Measurements from ENCODE around the gene RPH3AL.

Gene RPH3AL

GRCh38 chr17:351449-351738 is 1.2 kb downstream of the RPH3AL start:
- no peak for DNase-seq

GRCh38 chr17:350706-351448 is 1.7 kb downstream of the RPH3AL start:
- no peak for DNase-seq

GRCh38 chr17:349666-350065 is 2.9 kb downstream of the RPH3AL start:
- no peak for DNase-seq

- DNase-seq = no peak
Observed at GRCh38 chr17:348692-349425, 3.7 kb downstream of the RPH3AL start.

- DNase-seq = no peak
Observed at GRCh38 chr17:348012-348411, 4.6 kb downstream of the RPH3AL start.

- DNase-seq = no peak
Observed at GRCh38 chr17:347309-347899, 5.2 kb downstream of the RPH3AL start.

- no peak for DNase-seq
Observed at GRCh38 chr17:345992-346785, 6.4 kb downstream of the RPH3AL start.

GRCh38 chr17:345261-345660 is 7.3 kb downstream of the RPH3AL start:
- DNase-seq = no peak

- DNase-seq = no peak
Observed at GRCh38 chr17:343875-344752, 8.5 kb downstream of the RPH3AL start.

- DNase-seq = no peak
Observed at GRCh38 chr17:343211-343610, 9.4 kb downstream of the RPH3AL start.

GRCh38 chr17:340074-340473 is 12.5 kb downstream of the RPH3AL start:
- DNase-seq = no peak

- DNase-seq = no peak
Observed at GRCh38 chr17:339193-340061, 13.2 kb downstream of the RPH3AL start.

GRCh38 chr17:338442-339192 is 14.0 kb downstream of the RPH3AL start:
- DNase-seq = no peak

- no peak for DNase-seq
Observed at GRCh38 chr17:337866-338265, 14.7 kb downstream of the RPH3AL start.

- no peak for DNase-seq
Observed at GRCh38 chr17:337453-337852, 15.2 kb downstream of the RPH3AL start.

GRCh38 chr17:337022-337420 is 15.6 kb downstream of the RPH3AL start:
- DNase-seq = no peak

- peak; percentile 65 for DNase-seq
Observed at GRCh38 chr17:336110-337021, 16.2 kb downstream of the RPH3AL start.

GRCh38 chr17:335691-336090 is 16.9 kb downstream of the RPH3AL start:
- DNase-seq = no peak

GRCh38 chr17:334974-335481 is 17.6 kb downstream of the RPH3AL start:
- DNase-seq = no peak

Data from activated CD4-positive, alpha-beta T cell treated with anti-CD3 and anti-CD28 coated beads, Interleukin-2, amount 50 U/mL, for 1 hour (primary cell).